Stimulated activated CD8-positive, alpha-beta memory T cell treated with anti-CD3 and anti-CD28 coated beads, Interleukin-7, amount 100 ng/mL, for 24 hours (primary cell): ENCODE measurements around the gene SLC37A1.
"Not testable (repeated sequence)": the region's sequence is repeated elsewhere in the genome, so short reads cannot be mapped to it uniquely, and the experiment has no call there.

Source experiments
- DNase-seq: peaks from one replicate; pipeline ENCODE4 v3.0.0-alpha.2; 2020; ENCODE audit warnings: low read depth

The SLC37A1 gene

DNA sequence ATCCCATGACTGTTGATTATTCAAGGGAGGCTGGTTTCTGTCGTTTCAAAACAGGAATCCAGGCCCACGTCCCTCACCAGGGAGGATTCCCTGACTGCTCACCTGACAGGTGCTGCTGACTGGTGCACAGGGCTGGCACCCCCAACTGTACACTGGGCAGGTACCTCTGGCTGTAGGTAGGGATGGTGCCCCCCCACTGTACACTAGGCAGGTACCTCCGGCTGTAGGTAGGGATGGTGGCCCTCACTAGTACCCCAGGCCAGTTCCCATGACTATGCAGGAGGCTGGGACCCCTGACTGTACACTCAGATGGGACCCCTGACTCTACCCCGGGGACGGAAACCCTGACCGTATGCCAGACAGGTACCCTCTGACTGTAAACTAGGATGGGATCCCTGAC is 106.2 kb downstream of the SLC37A1 start:
- DNase-seq, result no peak

- no peak for DNase-seq
These were observed 107.6 kb downstream of the SLC37A1 start for GRCh38 chr21:42621166-42621818.

DNA sequence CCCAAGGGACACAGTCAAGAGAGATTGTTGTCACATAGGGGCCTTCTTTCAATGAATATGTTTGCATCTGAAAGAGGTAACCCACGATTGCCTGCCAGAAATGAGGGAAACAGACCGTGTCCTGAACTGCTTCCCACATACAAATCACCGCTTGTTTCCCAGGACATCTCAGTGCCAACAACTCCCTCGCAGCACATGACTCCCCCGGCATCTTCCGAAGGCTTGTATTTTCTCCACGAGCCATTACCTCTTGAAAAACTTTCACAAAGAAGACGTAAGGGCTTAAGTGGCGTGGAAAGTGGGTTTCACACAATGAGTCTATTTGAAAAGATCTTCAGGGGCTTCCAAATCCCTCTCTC is 108.1 kb downstream of the SLC37A1 start:
- DNase-seq, result no peak

DNA sequence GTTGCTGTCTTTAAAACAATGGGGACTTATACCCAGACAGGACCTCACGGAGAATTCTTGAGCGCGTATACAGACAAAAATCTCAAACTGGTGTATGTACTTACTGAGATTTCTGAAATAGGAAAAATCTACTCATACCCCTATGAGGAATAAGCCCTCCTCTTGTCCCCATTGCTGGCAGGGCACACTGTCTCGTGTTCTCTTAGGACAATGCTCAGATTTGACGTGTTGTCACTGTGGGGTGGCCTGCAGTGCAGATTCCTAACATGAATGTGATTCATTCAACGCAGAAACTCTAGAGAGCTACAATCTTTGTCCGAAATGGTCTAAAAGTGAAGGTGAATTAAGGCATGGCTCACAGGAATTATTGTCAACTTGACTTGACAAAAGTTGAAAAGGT is 108.6 kb downstream of the SLC37A1 start:
- DNase-seq, result no peak

DNA sequence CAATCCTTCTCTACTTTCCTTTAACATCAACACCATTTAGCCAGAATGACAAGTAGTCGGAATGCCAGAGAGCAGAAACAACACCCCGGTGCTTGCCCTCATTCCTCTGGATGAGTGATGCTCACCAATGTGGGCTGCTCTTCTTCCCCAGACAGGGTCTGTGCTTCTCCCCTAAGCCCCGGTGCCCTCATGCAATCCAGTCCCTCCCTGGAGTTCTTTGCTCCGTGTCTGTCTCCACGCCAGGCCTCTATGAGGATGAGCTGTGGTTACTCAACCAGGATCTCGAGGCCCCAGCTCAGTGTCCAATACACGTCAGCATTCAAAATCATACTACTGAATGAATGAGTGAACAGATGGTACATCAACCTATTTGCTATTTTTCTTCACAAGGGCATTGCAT is 110.0 kb downstream of the SLC37A1 start:
- DNase-seq, result no peak

GRCh38 chr21:42624095-42624790 is 110.6 kb downstream of the SLC37A1 start:
- no peak for DNase-seq

GRCh38 chr21:42624936-42625335 is 111.3 kb downstream of the SLC37A1 start:
- DNase-seq, result no peak

- no peak for DNase-seq
These were observed 112.5 kb downstream of the SLC37A1 start for GRCh38 chr21:42626171-42626570.

DNA sequence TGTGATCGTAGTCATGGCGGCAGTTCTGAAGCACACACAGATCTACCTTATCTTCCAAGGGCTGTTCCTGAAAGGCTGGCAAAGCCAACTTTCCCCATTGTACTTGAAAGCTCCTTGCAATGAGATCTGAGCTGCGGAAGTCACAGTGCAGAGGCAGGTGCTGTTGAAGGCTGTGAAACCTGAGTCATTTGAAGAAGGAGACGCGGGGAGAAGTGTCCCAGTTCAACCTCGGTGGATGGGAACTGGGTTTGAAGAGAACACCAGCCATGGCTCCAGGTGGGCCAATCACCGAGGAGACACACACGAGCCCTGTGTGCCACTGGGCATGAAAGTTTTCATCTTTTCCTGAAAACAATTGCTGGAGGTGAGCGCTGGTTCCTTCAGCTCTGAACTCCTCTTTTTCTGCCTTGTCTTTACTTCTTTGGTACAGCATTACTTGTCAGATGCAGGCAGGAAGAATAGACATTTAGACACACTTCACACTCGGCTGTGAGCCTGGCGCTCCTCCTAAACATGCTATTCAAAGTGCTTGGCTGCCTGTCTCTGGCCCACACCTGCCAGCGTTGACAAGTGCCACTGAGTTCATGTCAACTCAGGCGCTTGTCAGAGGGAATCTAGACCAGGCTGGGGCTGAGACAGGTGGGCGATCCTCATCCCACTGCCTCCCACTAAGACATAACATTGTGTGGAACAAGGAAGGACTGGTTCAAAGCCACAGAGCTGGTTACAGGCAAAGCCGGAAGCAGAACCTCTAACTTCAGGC is 114.1 kb downstream of the SLC37A1 start:
- DNase-seq, result no peak

- not testable (repeated sequence) for DNase-seq
These were observed 114.9 kb downstream of the SLC37A1 start for GRCh38 chr21:42628466-42629061.

GRCh38 chr21:42629933-42630589 is 116.4 kb downstream of the SLC37A1 start:
- no peak for DNase-seq

GRCh38 chr21:42630626-42631025 is 117.0 kb downstream of the SLC37A1 start:
- no peak for DNase-seq
